Vein endothelial cell (primary cell): ENCODE measurements around the gene CLSTN1. TPM values are rescaled to one million over a fixed set of nuclear protein-coding genes. Genes with fewer than 3 reads are reported as not detected.

Experiments used
- total RNA-seq: library from RNA; depleted of rRNA; stranded (reverse); fragments of >200 nt; gene quantifications from 2 replicates; pipeline ENCODE4 v1.2.3, GENCODE V29; 2012

Gene CLSTN1
- total RNA-seq: 84.9 and 92.4 TPM in 2 replicates

DNA sequence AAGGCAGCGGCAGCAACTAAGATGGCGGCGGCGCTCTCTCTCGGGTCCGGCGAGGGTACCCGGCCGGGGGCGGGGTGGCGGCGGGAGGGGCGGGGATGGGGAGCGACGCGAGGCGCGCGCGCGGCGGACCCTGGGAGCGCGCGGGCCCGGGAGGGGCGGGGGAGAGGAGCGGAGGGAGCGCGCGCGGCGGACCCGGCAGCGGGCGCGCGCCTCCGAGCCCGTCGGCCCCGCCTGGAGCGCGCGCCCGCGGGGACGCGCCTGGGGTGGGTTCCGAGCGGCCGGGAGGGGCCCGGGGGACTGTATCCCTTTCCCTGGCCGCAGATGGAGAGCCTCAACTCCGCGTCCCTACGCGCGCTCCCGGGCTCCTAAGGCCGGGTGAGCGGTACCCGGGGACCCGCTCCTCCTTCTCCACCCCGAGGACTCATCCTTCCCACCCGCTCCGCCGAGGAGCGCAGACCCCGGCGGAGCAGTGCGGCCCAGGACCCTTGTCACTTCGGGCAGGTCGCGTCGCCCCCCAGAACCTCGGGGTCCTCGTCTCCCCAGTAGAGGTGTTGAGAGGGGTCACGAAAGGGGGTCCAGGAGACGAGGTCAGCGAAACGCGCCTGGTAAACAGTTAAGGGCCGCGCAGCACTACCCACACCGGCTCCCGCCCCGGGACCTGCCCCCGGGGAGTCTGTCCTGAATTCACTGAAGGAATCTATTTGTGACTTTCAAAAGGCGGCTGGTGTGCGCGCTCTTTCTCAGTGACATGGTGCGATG is at the start of gene CLSTN1:
Gene CLSTN1 (minus strand): TSS at position 23 of the 759 bp plus-strand sequence. CDS start 232 bp downstream, outside the sequence.

Other genes with a start within 250 kb of the CLSTN1 start
- gene TMEM201, start 235.1 kb downstream of the CLSTN1 start, total RNA-seq: 10.5 and 11.8 TPM in 2 replicates
- 4.2 and 8.4 TPM in 2 replicates for gene PIK3CD, start 172.2 kb downstream of the CLSTN1 start, total RNA-seq
- 42.5 and 49.5 TPM in 2 replicates for gene CTNNBIP1, start 86.3 kb upstream of the CLSTN1 start, total RNA-seq
- gene LZIC, start 119.4 kb upstream of the CLSTN1 start, total RNA-seq: 25.5 and 33.0 TPM in 2 replicates
- 8.5 and 12.7 TPM in 2 replicates for gene NMNAT1, start 119.5 kb upstream of the CLSTN1 start, total RNA-seq
- gene RBP7, start 173.3 kb upstream of the CLSTN1 start, total RNA-seq: not detected in 2 replicates
- gene UBE4B, start 209.0 kb upstream of the CLSTN1 start, total RNA-seq: 49.5 and 49.6 TPM in 2 replicates